ENCODE results near the gene RSU1.
"Not testable (repeated sequence)": the region's sequence is repeated elsewhere in the genome, so short reads cannot be mapped to it uniquely, and the experiment has no call there.

The RSU1 gene

GRCh38 chr10:16770141-16770540, 47.1 kb downstream of the RSU1 start:
- Mint-ChIP-seq H3K36me3 (ENCODE audit: insufficient read depth) (peaks cover 4% of the 10 kb centered on the region), H3K4me1 (peaks cover 15% of the 10 kb centered on the region), H3K4me3 (no peak overlapping the region), H3K27ac (ENCODE audit: low read depth) (no peak overlapping the region), H3K27me3 (no peaks in the 10 kb centered on the region), H3K9me3 (no peaks in the 10 kb centered on the region)
- no peak for DNase-seq (ENCODE audit: low spot score in 2 of 2)
- no peak for ATAC-seq (replicated peaks; ENCODE audit: extremely low read depth, poor library complexity, severe bottlenecking)

GRCh38 chr10:16769331-16769730, 47.9 kb downstream of the RSU1 start:
- no peak overlapping the region for H3K27ac Mint-ChIP-seq (ENCODE audit: low read depth)
- ATAC-seq (replicated peaks; ENCODE audit: extremely low read depth, poor library complexity, severe bottlenecking) (no peak), DNase-seq (ENCODE audit: low spot score in 2 of 2) (no peak)
- H3K27me3 Mint-ChIP-seq, result no peaks in the 10 kb centered on the region
- no peaks in the 10 kb centered on the region for H3K9me3 Mint-ChIP-seq
- peaks cover 23% of the 10 kb centered on the region for H3K4me1 Mint-ChIP-seq
- no peak overlapping the region for H3K4me3 Mint-ChIP-seq
- peaks cover 4% of the 10 kb centered on the region for H3K36me3 Mint-ChIP-seq (ENCODE audit: insufficient read depth)

- ATAC-seq (replicated peaks; ENCODE audit: extremely low read depth, poor library complexity, severe bottlenecking) (no peak), DNase-seq (ENCODE audit: low spot score in 2 of 2) (no peak)
- Mint-ChIP-seq H3K4me3 (no peak overlapping the region), H3K9me3 (no peaks in the 10 kb centered on the region), H3K4me1 (peaks cover 26% of the 10 kb centered on the region), H3K36me3 (ENCODE audit: insufficient read depth) (peaks cover 6% of the 10 kb centered on the region), H3K27me3 (no peaks in the 10 kb centered on the region), H3K27ac (ENCODE audit: low read depth) (no peak overlapping the region)
Observed at GRCh38 chr10:16768702-16769101, 48.5 kb downstream of the RSU1 start.

GRCh38 chr10:16765509-16766375, 51.5 kb downstream of the RSU1 start:
- Mint-ChIP-seq H3K4me1 (peaks cover 31% of the 10 kb centered on the region), H3K27ac (ENCODE audit: low read depth) (peak overlapping the region; percentile 71), H3K27me3 (no peaks in the 10 kb centered on the region), H3K4me3 (no peak overlapping the region), H3K9me3 (no peaks in the 10 kb centered on the region), H3K36me3 (ENCODE audit: insufficient read depth) (peaks cover 13% of the 10 kb centered on the region)
- ATAC-seq (replicated peaks; ENCODE audit: extremely low read depth, poor library complexity, severe bottlenecking) (no peak), DNase-seq (ENCODE audit: low spot score in 2 of 2) (no peak)

- Mint-ChIP-seq H3K27me3 (no peaks in the 10 kb centered on the region), H3K4me1 (peaks cover 31% of the 10 kb centered on the region), H3K4me3 (no peak overlapping the region), H3K36me3 (ENCODE audit: insufficient read depth) (peaks cover 27% of the 10 kb centered on the region), H3K27ac (ENCODE audit: low read depth) (no peak overlapping the region), H3K9me3 (no peaks in the 10 kb centered on the region)
- DNase-seq (ENCODE audit: low spot score in 2 of 2) (no peak), ATAC-seq (replicated peaks; ENCODE audit: extremely low read depth, poor library complexity, severe bottlenecking) (no peak)
Observed at GRCh38 chr10:16761300-16761699, 55.9 kb downstream of the RSU1 start.

GRCh38 chr10:16756561-16757221, 60.5 kb downstream of the RSU1 start:
- Mint-ChIP-seq H3K4me3 (no peak overlapping the region), H3K4me1 (peaks cover 6% of the 10 kb centered on the region), H3K27ac (ENCODE audit: low read depth) (no peak overlapping the region), H3K27me3 (no peaks in the 10 kb centered on the region), H3K36me3 (ENCODE audit: insufficient read depth) (peaks cover 35% of the 10 kb centered on the region), H3K9me3 (no peaks in the 10 kb centered on the region)
- DNase-seq (ENCODE audit: low spot score in 2 of 2) (no peak), ATAC-seq (replicated peaks; ENCODE audit: extremely low read depth, poor library complexity, severe bottlenecking) (no peak)

GRCh38 chr10:16754765-16755164, 62.5 kb downstream of the RSU1 start:
- Mint-ChIP-seq H3K4me1 (peaks cover 6% of the 10 kb centered on the region), H3K27ac (ENCODE audit: low read depth) (no peak overlapping the region), H3K9me3 (no peaks in the 10 kb centered on the region), H3K27me3 (no peaks in the 10 kb centered on the region), H3K36me3 (ENCODE audit: insufficient read depth) (peaks cover 43% of the 10 kb centered on the region), H3K4me3 (no peak overlapping the region)
- DNase-seq (ENCODE audit: low spot score in 2 of 2), result no peak
- ATAC-seq (replicated peaks; ENCODE audit: extremely low read depth, poor library complexity, severe bottlenecking), result no peak

- not testable (repeated sequence) for H3K27ac Mint-ChIP-seq (ENCODE audit: low read depth); H3K4me3 Mint-ChIP-seq; H3K4me1 Mint-ChIP-seq; DNase-seq (ENCODE audit: low spot score in 2 of 2); H3K27me3 Mint-ChIP-seq; ATAC-seq (replicated peaks; ENCODE audit: extremely low read depth, poor library complexity, severe bottlenecking); H3K9me3 Mint-ChIP-seq
- peaks cover 44% of the 10 kb centered on the region for H3K36me3 Mint-ChIP-seq (ENCODE audit: insufficient read depth)
Observed at GRCh38 chr10:16752849-16753248, 64.4 kb downstream of the RSU1 start.

- no peak for DNase-seq (ENCODE audit: low spot score in 2 of 2)
- Mint-ChIP-seq H3K9me3 (no peaks in the 10 kb centered on the region), H3K36me3 (ENCODE audit: insufficient read depth) (peaks cover 40% of the 10 kb centered on the region), H3K4me1 (peaks cover 11% of the 10 kb centered on the region), H3K27me3 (no peaks in the 10 kb centered on the region), H3K4me3 (no peak overlapping the region), H3K27ac (ENCODE audit: low read depth) (peak overlapping the region; percentile 10)
- ATAC-seq (replicated peaks; ENCODE audit: extremely low read depth, poor library complexity, severe bottlenecking), result no peak
Observed at GRCh38 chr10:16752099-16752498, 65.1 kb downstream of the RSU1 start.

- peaks cover 8% of the 10 kb centered on the region for H3K4me1 Mint-ChIP-seq
- H3K27ac Mint-ChIP-seq (ENCODE audit: low read depth), result no peak overlapping the region
- no peaks in the 10 kb centered on the region for H3K9me3 Mint-ChIP-seq
- no peak for DNase-seq (ENCODE audit: low spot score in 2 of 2)
- H3K36me3 Mint-ChIP-seq (ENCODE audit: insufficient read depth), result peaks cover 37% of the 10 kb centered on the region
- H3K27me3 Mint-ChIP-seq, result no peaks in the 10 kb centered on the region
- H3K4me3 Mint-ChIP-seq, result no peak overlapping the region
- no peak for ATAC-seq (replicated peaks; ENCODE audit: extremely low read depth, poor library complexity, severe bottlenecking)
Observed at GRCh38 chr10:16751244-16751643, 66.0 kb downstream of the RSU1 start.

GRCh38 chr10:16750461-16750860, 66.8 kb downstream of the RSU1 start:
- H3K4me1 Mint-ChIP-seq, result peaks cover 8% of the 10 kb centered on the region
- ATAC-seq (replicated peaks; ENCODE audit: extremely low read depth, poor library complexity, severe bottlenecking) (no peak), DNase-seq (ENCODE audit: low spot score in 2 of 2) (no peak)
- H3K4me3 Mint-ChIP-seq, result no peak overlapping the region
- no peak overlapping the region for H3K27ac Mint-ChIP-seq (ENCODE audit: low read depth)
- no peaks in the 10 kb centered on the region for H3K27me3 Mint-ChIP-seq
- peaks cover 39% of the 10 kb centered on the region for H3K36me3 Mint-ChIP-seq (ENCODE audit: insufficient read depth)
- no peaks in the 10 kb centered on the region for H3K9me3 Mint-ChIP-seq

- no peak overlapping the region for H3K27ac Mint-ChIP-seq (ENCODE audit: low read depth)
- H3K4me3 Mint-ChIP-seq, result no peak overlapping the region
- no peak for DNase-seq (ENCODE audit: low spot score in 2 of 2)
- peaks cover 13% of the 10 kb centered on the region for H3K4me1 Mint-ChIP-seq
- H3K27me3 Mint-ChIP-seq, result no peaks in the 10 kb centered on the region
- H3K9me3 Mint-ChIP-seq, result no peaks in the 10 kb centered on the region
- peaks cover 30% of the 10 kb centered on the region for H3K36me3 Mint-ChIP-seq (ENCODE audit: insufficient read depth)
- ATAC-seq (replicated peaks; ENCODE audit: extremely low read depth, poor library complexity, severe bottlenecking), result no peak
Observed at GRCh38 chr10:16748749-16749148, 68.5 kb downstream of the RSU1 start.

- H3K4me1 Mint-ChIP-seq, result peaks cover 13% of the 10 kb centered on the region
- no peaks in the 10 kb centered on the region for H3K9me3 Mint-ChIP-seq
- no peak overlapping the region for H3K4me3 Mint-ChIP-seq
- H3K27ac Mint-ChIP-seq (ENCODE audit: low read depth), result no peak overlapping the region
- H3K36me3 Mint-ChIP-seq (ENCODE audit: insufficient read depth), result peaks cover 21% of the 10 kb centered on the region
- ATAC-seq (replicated peaks; ENCODE audit: extremely low read depth, poor library complexity, severe bottlenecking), result no peak
- H3K27me3 Mint-ChIP-seq, result no peaks in the 10 kb centered on the region
- DNase-seq (ENCODE audit: low spot score in 2 of 2), result no peak
Observed at GRCh38 chr10:16746856-16747255, 70.4 kb downstream of the RSU1 start.

Measured in central memory CD8-positive, alpha-beta T cell (primary cell).